GM10248 (cell line): ENCODE measurements around the gene QKI.

ENCODE experiments used
- CTCF ChIA-PET: fragments of 300-600 bp; sonication (Branson Sonifier 250); formaldehyde crosslinking; extraction: SDS; loops from one replicate; lab custom pipeline; 2021; ENCODE audit warnings: antibody characterized with exemption; lab: Yijun Ruan, JAX
- POLR2A ChIA-PET: fragments of 350-650 bp; sonication (Branson Sonifier 250); formaldehyde crosslinking; extraction: SDS; loops from one replicate; lab custom pipeline; 2020; ENCODE audit warnings: antibody characterized with exemption; lab: Yijun Ruan, JAX
- DNase-seq: peaks from one replicate; pipeline ENCODE4 v3.0.0; 2012; ENCODE audit errors: extremely low spot score
- TF ChIP-seq, protein P1 (sequence below): IDR thresholded peaks from 2 replicates; pipeline ENCODE4 v1.5.1; 2012; ENCODE audit warnings: mild to moderate bottlenecking, low read depth; ENCODE audit errors: extremely low read depth, missing control alignments, control extremely low read depth

QKI gene

DNA sequence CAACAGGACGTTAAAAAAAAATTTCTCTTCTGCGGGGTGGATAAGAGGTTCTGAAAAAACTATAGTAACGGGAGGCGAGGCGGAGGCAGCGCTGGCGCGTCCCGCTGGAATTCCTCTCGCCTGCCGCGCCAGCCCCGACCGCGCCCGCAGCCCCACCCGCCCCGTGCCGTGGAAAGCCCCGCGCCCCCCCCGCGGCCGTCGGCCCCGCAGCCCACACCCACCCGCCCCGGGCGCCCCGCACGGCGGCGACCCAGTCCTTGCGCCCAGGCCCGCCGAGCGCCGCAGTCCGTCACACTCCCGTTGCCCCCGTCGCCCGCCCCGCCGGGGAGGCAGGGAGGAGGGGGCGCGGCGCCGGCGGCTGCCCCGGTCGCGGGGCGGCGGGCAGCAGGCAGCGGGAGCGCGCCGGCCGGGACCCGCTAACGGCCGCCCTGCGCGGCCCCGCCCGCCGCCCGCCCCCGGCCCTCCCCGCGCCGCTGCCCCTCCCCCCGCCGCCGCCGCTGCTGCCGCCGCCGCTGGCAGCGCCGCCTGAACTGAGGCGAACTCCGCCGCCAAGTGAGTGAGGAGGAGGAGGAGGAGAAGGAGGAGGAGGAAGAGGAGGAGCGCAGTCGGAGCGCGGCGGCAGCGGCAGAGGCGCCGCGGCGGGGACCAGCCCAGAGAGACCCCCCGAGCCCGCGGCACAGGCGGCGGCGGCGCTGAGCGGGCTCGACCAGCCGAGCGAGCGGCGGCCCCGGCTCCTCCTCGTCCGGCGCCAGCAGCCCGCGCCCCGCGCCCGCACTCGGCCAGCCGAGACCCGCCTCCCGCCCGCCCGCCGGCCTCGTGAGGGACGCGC, at the start of gene QKI:
TSS of gene QKI (plus strand) at position 602 of the 829 bp plus-strand sequence. CDS start 476 bp downstream, outside the sequence.
- peak; percentile 77 for DNase-seq
- ChIA-PET POLR2A (no interaction called here), CTCF (interaction anchor here (1.0 kb wide), 2 partner anchors 13 to 22 kb away, joined by 3 to 4 read pairs; no protein-coding TSS in a partner anchor)
- TF ChIP-seq, protein P1, sequence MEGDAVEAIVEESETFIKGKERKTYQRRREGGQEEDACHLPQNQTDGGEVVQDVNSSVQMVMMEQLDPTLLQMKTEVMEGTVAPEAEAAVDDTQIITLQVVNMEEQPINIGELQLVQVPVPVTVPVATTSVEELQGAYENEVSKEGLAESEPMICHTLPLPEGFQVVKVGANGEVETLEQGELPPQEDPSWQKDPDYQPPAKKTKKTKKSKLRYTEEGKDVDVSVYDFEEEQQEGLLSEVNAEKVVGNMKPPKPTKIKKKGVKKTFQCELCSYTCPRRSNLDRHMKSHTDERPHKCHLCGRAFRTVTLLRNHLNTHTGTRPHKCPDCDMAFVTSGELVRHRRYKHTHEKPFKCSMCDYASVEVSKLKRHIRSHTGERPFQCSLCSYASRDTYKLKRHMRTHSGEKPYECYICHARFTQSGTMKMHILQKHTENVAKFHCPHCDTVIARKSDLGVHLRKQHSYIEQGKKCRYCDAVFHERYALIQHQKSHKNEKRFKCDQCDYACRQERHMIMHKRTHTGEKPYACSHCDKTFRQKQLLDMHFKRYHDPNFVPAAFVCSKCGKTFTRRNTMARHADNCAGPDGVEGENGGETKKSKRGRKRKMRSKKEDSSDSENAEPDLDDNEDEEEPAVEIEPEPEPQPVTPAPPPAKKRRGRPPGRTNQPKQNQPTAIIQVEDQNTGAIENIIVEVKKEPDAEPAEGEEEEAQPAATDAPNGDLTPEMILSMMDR: no peak

DNA sequence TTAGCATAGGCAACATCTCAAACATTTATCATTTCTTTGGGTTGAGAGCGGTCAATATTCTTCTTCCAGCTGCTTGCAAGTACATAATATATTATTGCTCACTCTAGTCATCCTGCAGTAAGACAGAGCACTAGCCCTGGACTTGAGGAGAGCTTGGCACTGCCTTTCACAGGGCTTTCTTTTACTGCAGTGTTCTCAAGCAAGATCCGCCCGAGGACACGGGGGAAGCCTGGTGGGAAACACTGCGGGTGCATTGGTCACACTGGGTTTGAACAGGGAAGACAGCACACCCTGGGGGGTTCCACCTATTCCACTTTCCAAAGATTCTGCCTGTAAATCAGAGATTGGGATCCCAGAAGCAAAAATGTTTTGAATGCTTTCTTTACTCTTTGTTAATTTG, 48.2 kb upstream of the QKI start:
- TF ChIP-seq, protein P1: no peak
- ChIA-PET POLR2A (no interaction called here), CTCF (no interaction called here)
- DNase-seq: no peak

DNA sequence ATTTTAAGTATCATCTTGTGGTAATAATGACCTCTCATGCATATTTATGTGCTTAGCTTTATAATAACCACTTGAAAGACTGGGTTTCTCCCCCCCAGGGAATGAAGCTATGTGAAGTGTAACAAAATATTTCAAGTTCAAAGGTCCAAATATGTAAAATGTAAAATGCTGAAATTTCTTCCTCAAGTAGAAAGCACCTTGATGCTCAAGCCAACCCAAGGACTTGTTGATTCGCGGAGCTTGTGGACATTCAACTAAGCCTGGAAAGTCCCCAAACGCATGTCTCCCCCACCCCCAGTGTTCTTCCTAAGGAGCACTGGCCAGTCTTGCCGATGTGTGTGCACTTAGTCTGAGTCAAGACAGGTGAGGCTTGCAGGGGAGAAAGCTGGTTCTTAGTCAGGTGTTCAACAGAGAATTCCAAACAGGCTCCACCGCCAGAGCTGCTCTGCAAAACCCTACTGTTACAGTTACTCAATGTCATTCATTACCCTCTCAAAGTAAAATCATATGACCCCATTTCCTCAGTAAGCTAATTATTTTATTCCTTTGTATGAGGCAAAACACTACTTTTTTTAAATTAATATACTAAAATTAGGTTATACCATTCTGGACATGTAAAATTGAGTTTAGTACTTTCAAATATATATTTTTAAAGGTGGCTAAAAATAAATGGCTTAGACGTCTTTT, 46.9 kb upstream of the QKI start:
- CTCF ChIA-PET: interaction anchor here (1.0 kb wide), 1 partner anchor 10 kb away, joined by 3 read pairs; no protein-coding TSS in a partner anchor
- no peak for DNase-seq
- TF ChIP-seq, protein P1: no peak
- POLR2A ChIA-PET: no interaction called here

DNA sequence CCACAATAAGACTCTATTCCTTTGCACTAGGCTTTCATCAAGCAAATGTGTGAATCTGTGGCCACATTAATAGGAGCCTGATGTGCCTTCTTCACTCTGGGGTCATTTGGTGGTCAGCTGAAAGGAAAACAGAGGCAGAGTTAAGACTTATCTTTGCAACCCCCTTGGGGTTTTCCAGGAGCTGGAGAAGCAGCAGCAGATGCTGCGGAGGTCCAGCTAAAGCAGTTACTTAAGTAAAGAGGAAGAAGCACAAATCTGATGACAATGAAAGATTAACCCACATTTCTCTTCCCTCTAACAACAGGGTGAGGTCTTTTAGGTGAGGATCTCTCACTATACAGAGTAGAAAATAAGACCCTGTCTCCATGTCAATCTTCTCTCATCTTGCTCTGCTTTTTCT, 45.4 kb upstream of the QKI start:
- no peak for DNase-seq
- TF ChIP-seq, protein P1: no peak
- ChIA-PET CTCF (interaction anchor here (1.6 kb wide), 1 partner anchor 10 kb away, joined by 4 read pairs; no protein-coding TSS in a partner anchor), POLR2A (no interaction called here)

DNA sequence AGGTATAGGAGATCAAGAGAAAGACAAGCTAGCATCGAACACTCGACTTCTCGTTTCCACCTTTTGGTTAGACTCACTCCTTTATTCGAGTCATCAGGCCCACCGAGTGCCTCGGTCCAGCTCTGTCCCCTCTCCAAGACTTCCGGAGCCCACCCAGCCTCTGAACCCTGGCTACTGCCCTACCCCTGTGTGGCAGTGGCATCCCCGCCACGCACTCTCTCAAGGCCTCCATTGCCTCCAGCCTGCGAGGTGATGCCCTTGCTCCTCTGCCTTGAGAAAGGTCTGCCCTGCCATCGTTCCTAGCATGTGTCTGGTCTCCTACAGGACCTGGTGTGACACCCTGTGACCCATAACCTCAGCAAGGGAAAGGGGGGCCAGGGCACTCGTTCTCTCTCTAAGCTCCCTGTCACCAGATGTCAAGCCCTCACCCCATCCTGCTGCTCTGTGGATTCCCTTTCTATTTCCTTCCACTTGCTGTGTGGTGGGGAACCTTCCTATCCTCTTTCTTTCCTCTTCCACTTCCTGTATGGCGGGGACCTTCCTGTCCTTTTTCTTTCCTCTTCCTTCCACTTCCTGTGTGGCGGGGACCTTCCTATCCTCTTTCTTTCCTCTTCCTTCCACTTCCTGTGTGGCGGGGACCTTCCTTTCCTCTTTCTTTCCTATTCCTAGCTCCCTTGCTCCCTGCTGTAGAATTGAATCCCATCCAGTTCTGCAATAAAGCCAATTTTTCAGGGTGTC, 44.7 kb upstream of the QKI start:
- no peak for DNase-seq
- POLR2A ChIA-PET: no interaction called here
- CTCF ChIA-PET: interaction anchor here (1.6 kb wide), 1 partner anchor 9 kb away, joined by 4 read pairs; no protein-coding TSS in a partner anchor

More for the DNA sequence above, 44.7 kb upstream of the QKI start:
- TF ChIP-seq, protein P1: no peak
